WTC11 (cell line): ENCODE measurements around the gene GSTA4. TPM values are rescaled to one million over a fixed set of nuclear protein-coding genes. Genes with fewer than 3 reads are reported as not detected.

ENCODE experiments used
- ATAC-seq: fragments of 200-7000 bp; cut with Tn5 transposase; 2 replicates; pipeline ENCODE4 v1.10.0; 2021; ENCODE audit warnings: mild to moderate bottlenecking, moderate library complexity
- CTCF ChIA-PET: fragments of 300-600 bp; sonication (Branson Sonifier 250); formaldehyde crosslinking; loops from one replicate; lab custom pipeline; 2021; ENCODE audit warnings: antibody characterized with exemption; lab: Charles Lee
- POLR2A ChIA-PET: fragments of 350-600 bp; sonication (Branson Sonifier 250); formaldehyde crosslinking; loops from one replicate; lab custom pipeline; 2021; ENCODE audit warnings: antibody characterized with exemption; lab: Charles Lee
- DNase-seq: peaks from one replicate; pipeline ENCODE4 v3.0.0; 2021; ENCODE audit warnings: low spot score
- H3K27ac Mint-ChIP-seq: 2 replicates; pipeline ENCODE4 v1.8.0; 2021; ENCODE audit warnings: mixed read lengths
- H3K27me3 Mint-ChIP-seq: 2 replicates; pipeline ENCODE4 v1.8.0; 2021; ENCODE audit warnings: low read depth, mild to moderate bottlenecking, moderate library complexity, mixed read lengths
- H3K36me3 Mint-ChIP-seq: 2 replicates; pipeline ENCODE4 v1.8.0; 2021; ENCODE audit warnings: mixed read lengths
- H3K4me1 Mint-ChIP-seq: 2 replicates; pipeline ENCODE4 v1.8.0; 2022; ENCODE audit warnings: mixed read lengths
- H3K4me3 Mint-ChIP-seq: 2 replicates; pipeline ENCODE4 v1.8.0; 2021; ENCODE audit warnings: mild to moderate bottlenecking, moderate library complexity, mixed read lengths
- H3K9me3 Mint-ChIP-seq: 2 replicates; pipeline ENCODE4 v1.8.0; 2021; ENCODE audit warnings: mixed read lengths
- EMX1 ChIP-seq: fragments of 250-450 bp; sonication (Bioruptor Pico); IDR thresholded peaks from 2 replicates; pipeline ENCODE4 v1.8.0; 2021; ENCODE audit warnings: mild to moderate bottlenecking
- ETV6 ChIP-seq: sonication (generic); formaldehyde crosslinking; IDR thresholded peaks from 2 replicates; pipeline ENCODE4 v1.8.1; 2022; ENCODE audit warnings: mild to moderate bottlenecking, missing genetic modification reagents
- NFE2L1 ChIP-seq: sonication (generic); formaldehyde crosslinking; IDR thresholded peaks from 2 replicates; pipeline ENCODE4 v1.8.1; 2023; ENCODE audit warnings: missing genetic modification reagents
- NR3C1 ChIP-seq: sonication (generic); formaldehyde crosslinking; conservative IDR thresholded peaks from 2 replicates; pipeline ENCODE4 v1.8.1; 2023; ENCODE audit warnings: low read depth, mild to moderate bottlenecking, missing genetic modification reagents
- SOX15 ChIP-seq: fragments of 250-450 bp; sonication (Bioruptor Pico); IDR thresholded peaks from 2 replicates; pipeline ENCODE4 v1.9.0; 2021; ENCODE audit warnings: mild to moderate bottlenecking
- TEAD1 ChIP-seq: sonication (generic); formaldehyde crosslinking; IDR thresholded peaks from 2 replicates; pipeline ENCODE4 v1.8.0; 2022; ENCODE audit warnings: mild to moderate bottlenecking, missing genetic modification reagents
- TP53 ChIP-seq: sonication (generic); formaldehyde crosslinking; IDR thresholded peaks from 2 replicates; pipeline ENCODE4 v1.8.1; 2023; ENCODE audit warnings: mild to moderate bottlenecking, missing genetic modification reagents
- ZNF121 ChIP-seq: sonication (generic); formaldehyde crosslinking; IDR thresholded peaks from 2 replicates; pipeline ENCODE4 v1.8.0; 2023; ENCODE audit warnings: missing genetic modification reagents
- ZNF138 ChIP-seq: sonication (generic); formaldehyde crosslinking; conservative IDR thresholded peaks from 2 replicates; pipeline ENCODE4 v1.8.1; 2022; ENCODE audit warnings: mild to moderate bottlenecking, moderate library complexity, missing genetic modification reagents
- ZNF219 ChIP-seq: sonication (generic); formaldehyde crosslinking; IDR thresholded peaks from 2 replicates; pipeline ENCODE4 v1.8.0; 2023; ENCODE audit warnings: missing genetic modification reagents, mild to moderate bottlenecking, borderline replicate concordance
- ZNF263 ChIP-seq: sonication (generic); formaldehyde crosslinking; IDR thresholded peaks from 2 replicates; pipeline ENCODE4 v1.8.1; 2022; ENCODE audit warnings: low read depth, mild to moderate bottlenecking, moderate library complexity, missing genetic modification reagents
- ZNF671 ChIP-seq: fragments of 250-450 bp; sonication (Bioruptor Pico); IDR thresholded peaks from 2 replicates; pipeline ENCODE4 v1.8.0; 2021; ENCODE audit warnings: mild to moderate bottlenecking
- total RNA-seq: library from RNA; stranded (reverse); gene quantifications from 3 replicates; pipeline ENCODE4 v1.2.3, GENCODE V29; 2021
- TF ChIP-seq, protein P1 (sequence below): sonication (generic); formaldehyde crosslinking; IDR thresholded peaks from 2 replicates; pipeline ENCODE4 v1.8.0; 2022; ENCODE audit warnings: missing genetic modification reagents
- TF ChIP-seq, protein P2 (sequence below): sonication (generic); formaldehyde crosslinking; IDR thresholded peaks from 2 replicates; pipeline ENCODE4 v1.8.1; 2022; ENCODE audit warnings: mild to moderate bottlenecking, moderate library complexity, missing genetic modification reagents
- TF ChIP-seq, protein P3 (sequence below): fragments of 200-600 bp; IDR thresholded peaks from 2 replicates; pipeline ENCODE4 v1.8.0; 2022; ENCODE audit warnings: antibody characterized with exemption
- TF ChIP-seq, protein P4 (sequence below): sonication (generic); formaldehyde crosslinking; IDR thresholded peaks from 2 replicates; pipeline ENCODE4 v1.8.0; 2023; ENCODE audit warnings: missing genetic modification reagents
- TF ChIP-seq, protein P5 (sequence below): sonication (generic); formaldehyde crosslinking; IDR thresholded peaks from 2 replicates; pipeline ENCODE4 v1.8.1; 2023; ENCODE audit warnings: mild to moderate bottlenecking, moderate library complexity, missing genetic modification reagents
- TF ChIP-seq, protein P6 (sequence below): sonication (generic); formaldehyde crosslinking; IDR thresholded peaks from 2 replicates; pipeline ENCODE4 v1.8.1; 2022; ENCODE audit warnings: missing genetic modification reagents, borderline replicate concordance
- TF ChIP-seq, protein P7 (sequence below): sonication (generic); formaldehyde crosslinking; IDR thresholded peaks from 2 replicates; pipeline ENCODE4 v1.8.1; 2022; ENCODE audit warnings: mild to moderate bottlenecking, missing genetic modification reagents, moderate library complexity, borderline replicate concordance

The GSTA4 gene
- total RNA-seq, 1 experiment from 2014 or later = 12.6 TPM

DNA sequence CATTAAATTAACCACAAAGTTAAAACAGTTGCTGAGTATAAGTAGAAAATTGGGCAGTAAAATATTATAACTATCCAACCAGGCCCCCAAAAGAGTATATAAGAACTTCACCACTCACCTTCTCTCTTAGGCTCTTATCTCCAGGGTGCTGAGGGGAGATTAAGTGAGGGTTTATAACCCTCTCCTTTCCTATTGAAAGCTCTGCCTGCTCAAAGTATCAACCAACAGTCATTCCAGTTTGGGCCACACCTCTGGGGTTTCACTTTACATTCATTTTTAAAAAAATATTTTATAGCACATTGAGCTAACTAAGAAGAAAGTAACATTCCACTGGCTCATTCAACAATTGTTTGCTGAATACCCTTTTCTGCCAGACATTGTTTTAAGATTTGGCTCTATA lies 22.1 kb downstream of the GSTA4 start:
- TF ChIP-seq, protein P1, sequence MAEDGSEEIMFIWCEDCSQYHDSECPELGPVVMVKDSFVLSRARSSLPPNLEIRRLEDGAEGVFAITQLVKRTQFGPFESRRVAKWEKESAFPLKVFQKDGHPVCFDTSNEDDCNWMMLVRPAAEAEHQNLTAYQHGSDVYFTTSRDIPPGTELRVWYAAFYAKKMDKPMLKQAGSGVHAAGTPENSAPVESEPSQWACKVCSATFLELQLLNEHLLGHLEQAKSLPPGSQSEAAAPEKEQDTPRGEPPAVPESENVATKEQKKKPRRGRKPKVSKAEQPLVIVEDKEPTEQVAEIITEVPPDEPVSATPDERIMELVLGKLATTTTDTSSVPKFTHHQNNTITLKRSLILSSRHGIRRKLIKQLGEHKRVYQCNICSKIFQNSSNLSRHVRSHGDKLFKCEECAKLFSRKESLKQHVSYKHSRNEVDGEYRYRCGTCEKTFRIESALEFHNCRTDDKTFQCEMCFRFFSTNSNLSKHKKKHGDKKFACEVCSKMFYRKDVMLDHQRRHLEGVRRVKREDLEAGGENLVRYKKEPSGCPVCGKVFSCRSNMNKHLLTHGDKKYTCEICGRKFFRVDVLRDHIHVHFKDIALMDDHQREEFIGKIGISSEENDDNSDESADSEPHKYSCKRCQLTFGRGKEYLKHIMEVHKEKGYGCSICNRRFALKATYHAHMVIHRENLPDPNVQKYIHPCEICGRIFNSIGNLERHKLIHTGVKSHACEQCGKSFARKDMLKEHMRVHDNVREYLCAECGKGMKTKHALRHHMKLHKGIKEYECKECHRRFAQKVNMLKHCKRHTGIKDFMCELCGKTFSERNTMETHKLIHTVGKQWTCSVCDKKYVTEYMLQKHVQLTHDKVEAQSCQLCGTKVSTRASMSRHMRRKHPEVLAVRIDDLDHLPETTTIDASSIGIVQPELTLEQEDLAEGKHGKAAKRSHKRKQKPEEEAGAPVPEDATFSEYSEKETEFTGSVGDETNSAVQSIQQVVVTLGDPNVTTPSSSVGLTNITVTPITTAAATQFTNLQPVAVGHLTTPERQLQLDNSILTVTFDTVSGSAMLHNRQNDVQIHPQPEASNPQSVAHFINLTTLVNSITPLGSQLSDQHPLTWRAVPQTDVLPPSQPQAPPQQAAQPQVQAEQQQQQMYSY (CRISPR knock-in tag) = no peak
- TF ChIP-seq EMX1 (no peak), NR3C1 (no peak), SOX15 (CRISPR knock-in tag) (no peak), ZNF219 (CRISPR knock-in tag) (no peak), ZNF671 (no peak), ZNF263 (CRISPR knock-in tag) (no peak), ETV6 (CRISPR knock-in tag) (no peak), ZNF121 (CRISPR knock-in tag) (no peak), ZNF138 (CRISPR knock-in tag) (no peak), TP53 (CRISPR knock-in tag) (no peak), TEAD1 (CRISPR knock-in tag) (no peak), NFE2L1 (CRISPR knock-in tag) (no peak)
- TF ChIP-seq, protein P2, sequence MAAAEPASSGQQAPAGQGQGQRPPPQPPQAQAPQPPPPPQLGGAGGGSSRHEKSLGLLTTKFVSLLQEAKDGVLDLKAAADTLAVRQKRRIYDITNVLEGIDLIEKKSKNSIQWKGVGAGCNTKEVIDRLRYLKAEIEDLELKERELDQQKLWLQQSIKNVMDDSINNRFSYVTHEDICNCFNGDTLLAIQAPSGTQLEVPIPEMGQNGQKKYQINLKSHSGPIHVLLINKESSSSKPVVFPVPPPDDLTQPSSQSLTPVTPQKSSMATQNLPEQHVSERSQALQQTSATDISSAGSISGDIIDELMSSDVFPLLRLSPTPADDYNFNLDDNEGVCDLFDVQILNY (CRISPR knock-in tag) = no peak
- TF ChIP-seq, protein P3, sequence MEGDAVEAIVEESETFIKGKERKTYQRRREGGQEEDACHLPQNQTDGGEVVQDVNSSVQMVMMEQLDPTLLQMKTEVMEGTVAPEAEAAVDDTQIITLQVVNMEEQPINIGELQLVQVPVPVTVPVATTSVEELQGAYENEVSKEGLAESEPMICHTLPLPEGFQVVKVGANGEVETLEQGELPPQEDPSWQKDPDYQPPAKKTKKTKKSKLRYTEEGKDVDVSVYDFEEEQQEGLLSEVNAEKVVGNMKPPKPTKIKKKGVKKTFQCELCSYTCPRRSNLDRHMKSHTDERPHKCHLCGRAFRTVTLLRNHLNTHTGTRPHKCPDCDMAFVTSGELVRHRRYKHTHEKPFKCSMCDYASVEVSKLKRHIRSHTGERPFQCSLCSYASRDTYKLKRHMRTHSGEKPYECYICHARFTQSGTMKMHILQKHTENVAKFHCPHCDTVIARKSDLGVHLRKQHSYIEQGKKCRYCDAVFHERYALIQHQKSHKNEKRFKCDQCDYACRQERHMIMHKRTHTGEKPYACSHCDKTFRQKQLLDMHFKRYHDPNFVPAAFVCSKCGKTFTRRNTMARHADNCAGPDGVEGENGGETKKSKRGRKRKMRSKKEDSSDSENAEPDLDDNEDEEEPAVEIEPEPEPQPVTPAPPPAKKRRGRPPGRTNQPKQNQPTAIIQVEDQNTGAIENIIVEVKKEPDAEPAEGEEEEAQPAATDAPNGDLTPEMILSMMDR = no peak
- TF ChIP-seq, protein P4, sequence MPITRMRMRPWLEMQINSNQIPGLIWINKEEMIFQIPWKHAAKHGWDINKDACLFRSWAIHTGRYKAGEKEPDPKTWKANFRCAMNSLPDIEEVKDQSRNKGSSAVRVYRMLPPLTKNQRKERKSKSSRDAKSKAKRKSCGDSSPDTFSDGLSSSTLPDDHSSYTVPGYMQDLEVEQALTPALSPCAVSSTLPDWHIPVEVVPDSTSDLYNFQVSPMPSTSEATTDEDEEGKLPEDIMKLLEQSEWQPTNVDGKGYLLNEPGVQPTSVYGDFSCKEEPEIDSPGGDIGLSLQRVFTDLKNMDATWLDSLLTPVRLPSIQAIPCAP = no peak
- TF ChIP-seq, protein P5, sequence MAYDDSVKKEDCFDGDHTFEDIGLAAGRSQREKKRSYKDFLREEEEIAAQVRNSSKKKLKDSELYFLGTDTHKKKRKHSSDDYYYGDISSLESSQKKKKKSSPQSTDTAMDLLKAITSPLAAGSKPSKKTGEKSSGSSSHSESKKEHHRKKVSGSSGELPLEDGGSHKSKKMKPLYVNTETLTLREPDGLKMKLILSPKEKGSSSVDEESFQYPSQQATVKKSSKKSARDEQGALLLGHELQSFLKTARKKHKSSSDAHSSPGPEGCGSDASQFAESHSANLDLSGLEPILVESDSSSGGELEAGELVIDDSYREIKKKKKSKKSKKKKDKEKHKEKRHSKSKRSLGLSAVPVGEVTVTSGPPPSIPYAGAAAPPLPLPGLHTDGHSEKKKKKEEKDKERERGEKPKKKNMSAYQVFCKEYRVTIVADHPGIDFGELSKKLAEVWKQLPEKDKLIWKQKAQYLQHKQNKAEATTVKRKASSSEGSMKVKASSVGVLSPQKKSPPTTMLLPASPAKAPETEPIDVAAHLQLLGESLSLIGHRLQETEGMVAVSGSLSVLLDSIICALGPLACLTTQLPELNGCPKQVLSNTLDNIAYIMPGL (CRISPR knock-in tag) = no peak
- TF ChIP-seq, protein P6, sequence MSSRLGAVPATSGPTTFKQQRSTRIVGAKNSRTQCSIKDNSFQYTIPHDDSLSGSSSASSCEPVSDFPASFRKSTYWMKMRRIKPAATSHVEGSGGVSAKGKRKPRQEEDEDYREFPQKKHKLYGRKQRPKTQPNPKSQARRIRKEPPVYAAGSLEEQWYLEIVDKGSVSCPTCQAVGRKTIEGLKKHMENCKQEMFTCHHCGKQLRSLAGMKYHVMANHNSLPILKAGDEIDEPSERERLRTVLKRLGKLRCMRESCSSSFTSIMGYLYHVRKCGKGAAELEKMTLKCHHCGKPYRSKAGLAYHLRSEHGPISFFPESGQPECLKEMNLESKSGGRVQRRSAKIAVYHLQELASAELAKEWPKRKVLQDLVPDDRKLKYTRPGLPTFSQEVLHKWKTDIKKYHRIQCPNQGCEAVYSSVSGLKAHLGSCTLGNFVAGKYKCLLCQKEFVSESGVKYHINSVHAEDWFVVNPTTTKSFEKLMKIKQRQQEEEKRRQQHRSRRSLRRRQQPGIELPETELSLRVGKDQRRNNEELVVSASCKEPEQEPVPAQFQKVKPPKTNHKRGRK (CRISPR knock-in tag) = no peak
- TF ChIP-seq, protein P7, sequence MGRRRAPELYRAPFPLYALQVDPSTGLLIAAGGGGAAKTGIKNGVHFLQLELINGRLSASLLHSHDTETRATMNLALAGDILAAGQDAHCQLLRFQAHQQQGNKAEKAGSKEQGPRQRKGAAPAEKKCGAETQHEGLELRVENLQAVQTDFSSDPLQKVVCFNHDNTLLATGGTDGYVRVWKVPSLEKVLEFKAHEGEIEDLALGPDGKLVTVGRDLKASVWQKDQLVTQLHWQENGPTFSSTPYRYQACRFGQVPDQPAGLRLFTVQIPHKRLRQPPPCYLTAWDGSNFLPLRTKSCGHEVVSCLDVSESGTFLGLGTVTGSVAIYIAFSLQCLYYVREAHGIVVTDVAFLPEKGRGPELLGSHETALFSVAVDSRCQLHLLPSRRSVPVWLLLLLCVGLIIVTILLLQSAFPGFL (CRISPR knock-in tag) = no peak
- peaks cover 22% of the 10 kb centered on the region for H3K4me1 Mint-ChIP-seq
- peaks cover 4% of the 10 kb centered on the region; the same call in 1 of the 2 replicates for H3K9me3 Mint-ChIP-seq
- no peaks in the 10 kb centered on the region; the same call in 1 of the 2 replicates for H3K27me3 Mint-ChIP-seq
- DNase-seq (no peak), ATAC-seq (no peak)
- CTCF ChIA-PET = no interaction called here
- no peak overlapping the region for H3K4me3 Mint-ChIP-seq
- H3K36me3 Mint-ChIP-seq = no peaks in the 10 kb centered on the region
- H3K27ac Mint-ChIP-seq = no peak overlapping the region
- POLR2A ChIA-PET = no interaction called here
